K562 (cell line): ENCODE data around the gene METTL15. TPM values are rescaled to one million over a fixed set of nuclear protein-coding genes. Genes with fewer than 3 reads are reported as not detected.

Source experiments
- ATAC-seq: fragments of 200-7000 bp; cut with Tn5 transposase; 3 replicates; pipeline ENCODE4 v1.9.1; 2020; ENCODE audit warnings: moderate library complexity
- BruUV-seq: library from RNA; stranded (reverse); fragments of 400-500 nt; replicated peaks from 2 replicates; lab custom pipeline; 2021; lab: Mats Ljungman, UMichigan
- CTCF ChIA-PET: fragments of 300-600 bp; formaldehyde crosslinking; extraction: SDS; loops from one replicate; lab custom pipeline; 2021; ENCODE audit warnings: low intra/inter-chr PET ratio; lab: Yijun Ruan, JAX
- POLR2A ChIA-PET: fragments of 300-600, 350-650 bp; sonication (Branson Sonifier 250); formaldehyde crosslinking; extraction: SDS; loops from one replicate; lab custom pipeline; 2021; ENCODE audit warnings: antibody characterized with exemption, inconsistent platforms; lab: Yijun Ruan, JAX
- DNase-seq, 4 experiments: peaks; one replicate each; pipeline versions ENCODE4 v3.0.0 to v3.0.0-alpha.2; 2011 to 2018; ENCODE audit warnings: low spot score in 3 of 4, mixed read lengths in 3 of 4; ENCODE audit errors: extremely low read depth in 1 of 4
- FAIRE-seq: peaks from 2 replicates; lab custom pipeline; 2011; peaks lifted over from hg19 to GRCh38; lab: Jason Lieb, UNC
- H2AFZ ChIP-seq: 2 replicates; pipeline ENCODE4 v1.6.0; 2011; ENCODE audit warnings: low read depth, low read length, control low read depth, inconsistent platforms
- H3K27ac ChIP-seq: fragments of 200-600 bp; 3 replicates; pipeline ENCODE4 v1.8.0; 2011; ENCODE audit warnings: low read depth, mild to moderate bottlenecking, control low read depth, inconsistent platforms, low read length, moderate library complexity, mixed read lengths; ENCODE audit errors: extremely low read depth
- H3K27me3 ChIP-seq, 2 experiments: fragments of 300-600 bp in 1 of 2; 2 replicates in 1 of 2; 3 replicates in 1 of 2; pipeline versions ENCODE4 v1.6.0 to v1.8.0; 2011; ENCODE audit warnings: inconsistent platforms in 2 of 2, low read length in 2 of 2, mild to moderate bottlenecking in 1 of 2, mixed read lengths in 1 of 2, moderate library complexity in 1 of 2; ENCODE audit not compliant: control insufficient read depth in 2 of 2, insufficient read depth in 2 of 2
- H3K36me3 ChIP-seq: fragments of 300-600 bp; 3 replicates; pipeline ENCODE4 v1.8.0; 2011; ENCODE audit warnings: mild to moderate bottlenecking, low read length, inconsistent platforms; ENCODE audit not compliant: control insufficient read depth, insufficient read depth
- H3K4me1 ChIP-seq, 2 experiments: fragments of 200-600 bp in 1 of 2; replicated peaks in 1 of 2; 2 replicates in 1 of 2; 3 replicates in 1 of 2; pipeline versions ENCODE4 v1.5.1 to v1.8.0; 2011; ENCODE audit warnings: inconsistent platforms in 2 of 2, low read length in 2 of 2, mild to moderate bottlenecking in 1 of 2, mixed read lengths in 1 of 2, moderate library complexity in 1 of 2; ENCODE audit not compliant: control insufficient read depth in 2 of 2, insufficient read depth in 2 of 2
- H3K4me2 ChIP-seq: 2 replicates; pipeline ENCODE4 v1.6.1; 2011; ENCODE audit warnings: low read length, control low read depth, inconsistent platforms, mixed read lengths; ENCODE audit not compliant: insufficient read depth
- H3K4me3 ChIP-seq: fragments of 200-600 bp; sonication (generic), shearing (Covaris generic); 2 replicates; pipeline ENCODE4 v1.5.1; 2016; ENCODE audit warnings: control low read depth, inconsistent platforms
- H3K79me2 ChIP-seq: fragments of 200-600 bp; 3 replicates; pipeline ENCODE4 v1.8.0; 2011; ENCODE audit warnings: low read length, inconsistent platforms; ENCODE audit not compliant: control insufficient read depth, insufficient read depth
- H3K9ac ChIP-seq, 2 experiments: 2 replicates each; pipeline versions ENCODE4 v1.6.0 to v1.6.1; 2011; ENCODE audit warnings: low read depth in 2 of 2, low read length in 2 of 2, control low read depth in 1 of 2, inconsistent platforms in 1 of 2, mild to moderate bottlenecking in 1 of 2, mixed read lengths in 1 of 2; ENCODE audit not compliant: insufficient read depth in 1 of 2
- H3K9me1 ChIP-seq: one replicate; pipeline ENCODE4 v1.6.0; 2011; ENCODE audit warnings: inconsistent platforms, mild to moderate bottlenecking, low read length, moderate library complexity; ENCODE audit not compliant: control insufficient read depth, insufficient read depth
- H3K9me3 ChIP-seq: replicated peaks from 2 replicates; pipeline ENCODE4 v1.5.1; 2011; ENCODE audit warnings: low read depth, low read length, inconsistent platforms; ENCODE audit not compliant: control insufficient read depth, insufficient read depth
- H4K20me1 ChIP-seq: replicated peaks from 2 replicates; pipeline ENCODE4 v1.6.1; 2011; ENCODE audit warnings: low read length, inconsistent platforms, mixed read lengths; ENCODE audit not compliant: control insufficient read depth, insufficient read depth
- DMBX1 ChIP-seq: fragments of 250-450 bp; sonication (Bioruptor Pico); IDR thresholded peaks from 2 replicates; pipeline ENCODE4 v1.8.0; 2022; ENCODE audit warnings: inconsistent platforms, mild to moderate bottlenecking, moderate library complexity, borderline replicate concordance
- HDAC8 ChIP-seq: fragments of 450-650 bp; IDR thresholded peaks from 2 replicates; pipeline ENCODE4 v1.6.1; 2016; ENCODE audit warnings: mild to moderate bottlenecking, missing genetic modification characterization, moderate library complexity, missing compliant biosample characterization
- NR2C1 ChIP-seq, 2 experiments: fragments of 450-650 bp; IDR thresholded peaks; 2 replicates each; pipeline ENCODE4 v1.6.1; 2017; ENCODE audit warnings: mild to moderate bottlenecking in 2 of 2, antibody characterized with exemption in 1 of 2, inconsistent platforms in 1 of 2, missing compliant biosample characterization in 1 of 2, missing genetic modification characterization in 1 of 2
- POLR2G ChIP-seq: fragments of 200-400 bp; formaldehyde crosslinking; IDR thresholded peaks from 2 replicates; pipeline ENCODE4 v1.6.1; 2017; ENCODE audit warnings: low read depth, mild to moderate bottlenecking, antibody characterized with exemption, low read length, moderate library complexity
- RBM34 ChIP-seq: fragments of 200-400 bp; formaldehyde crosslinking; IDR thresholded peaks from 2 replicates; pipeline ENCODE4 v1.6.1; 2018; ENCODE audit warnings: low read length, borderline replicate concordance; ENCODE audit not compliant: insufficient read depth
- SMARCB1 ChIP-seq: IDR thresholded peaks from 2 replicates; pipeline ENCODE4 v1.6.1; 2011; ENCODE audit warnings: improper control_type of control experiment, low read depth; ENCODE audit not compliant: insufficient read length
- ZSCAN29 ChIP-seq: fragments of 450-650 bp; IDR thresholded peaks from 2 replicates; pipeline ENCODE4 v1.6.1; 2017
- WGBS: fragments of 100-300 bp; shearing (Covaris generic); methylation state at CpG from one replicate; pipeline ENCODE4 v1.1.6; 2016; ENCODE audit warnings: low coverage, mixed read lengths; ENCODE audit not compliant: insufficient coverage; ENCODE audit errors: missing lambda C conversion rate; 5-methylcytosine and 5-hydroxymethylcytosine counted together
- in situ Hi-C: fragments of 300-500 bp; cut with MboI; formaldehyde crosslinking; loops from 4 replicates; pipeline ENCODE4 v1.15.0; 2018; ENCODE audit warnings: inconsistent platforms, mixed read lengths
- intact Hi-C: fragments of 100-400 bp; cut with micrococcal nuclease; formaldehyde crosslinking; loops from 2 replicates; pipeline ENCODE4 v1.14.2; 2022
- polyA plus RNA-seq, 8 experiments: library from polyadenylated mRNA; depleted of rRNA in 4 of 8; stranded (reverse) in 5 of 8; unstranded in 3 of 8; fragments of >200 nt; fragmentation: Nextera tagmentation in 2 of 8; fragmentation: Illumina TruSeq in 1 of 8; extraction: Ambion mirVana in 2 of 8; extraction: Trizol in 1 of 8; gene quantifications; 2 replicates each; pipeline versions ENCODE4 v1.2.1 to v1.2.3, GENCODE V29; 2011 to 2014; ENCODE audit warnings: inconsistent platforms in 1 of 8, missing spikeins in 1 of 8
- total RNA-seq, 7 experiments: library from RNA; depleted of rRNA in 6 of 7; stranded (reverse); fragments of >200 nt in 6 of 7; fragmentation: Illumina TruSeq in 2 of 7; extraction: Trizol in 2 of 7; gene quantifications; 2 replicates each; pipeline versions ENCODE4 v1.2.1 to v1.2.3, GENCODE V29; 2011 to 2021; ENCODE audit warnings: low replicate concordance in 1 of 7
- TF ChIP-seq, protein P1 (sequence below), 2 experiments: fragments of 450-650 bp; formaldehyde crosslinking in 1 of 2; IDR thresholded peaks; 2 replicates each; pipeline versions ENCODE4 v1.4.0 to v1.6.1; 2014 to 2020; ENCODE audit warnings: mild to moderate bottlenecking in 2 of 2, borderline replicate concordance in 1 of 2, low read depth in 1 of 2
- TF ChIP-seq, protein P2 (sequence below): sonication (generic); formaldehyde crosslinking; IDR thresholded peaks from 2 replicates; pipeline ENCODE4 v1.8.0; 2022; ENCODE audit warnings: mild to moderate bottlenecking, missing genetic modification reagents

Gene METTL15
- total and polyA plus RNA-seq, 9 of the 15 experiments (the other 6 are each of a cell fraction or from before 2014, with no cell fraction given): 10.7 to 21.7 (median 15.9) TPM

DNA sequence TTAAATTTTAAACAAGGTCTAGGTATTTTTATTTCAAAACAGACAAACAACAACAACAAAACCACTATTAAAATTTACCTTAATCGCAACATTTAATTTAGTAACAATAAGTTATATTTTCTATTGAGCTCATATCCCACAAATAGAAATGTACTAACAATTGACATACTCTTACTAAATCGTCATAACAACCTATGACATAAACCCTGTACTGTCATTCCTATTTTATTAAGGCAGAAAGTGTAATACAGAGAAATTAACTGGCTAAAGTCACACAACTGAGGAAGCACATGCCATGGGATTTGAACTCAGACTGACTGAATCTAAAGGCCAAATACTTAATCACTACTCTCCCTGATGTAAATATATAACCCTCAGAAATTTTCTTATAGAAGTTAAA is 3.2 kb upstream of the METTL15 start:
- BruUV-seq: no TSS peak
- no peak overlapping the region for H3K4me3 ChIP-seq
- no peak for FAIRE-seq
- H3K4me1 ChIP-seq: peaks cover 0 to 4% of the 10 kb centered on the region in 2 experiments; a peak in 3 of 5 replicates
- no peak overlapping the region for H2AFZ ChIP-seq
- peaks cover 3% of the 10 kb centered on the region; the same call in 1 of the 3 replicates for H3K36me3 ChIP-seq
- H3K79me2 ChIP-seq: peaks cover 98% of the 10 kb centered on the region
- no peaks in the 10 kb centered on the region for H4K20me1 ChIP-seq
- H3K27me3 ChIP-seq: no peaks in the 10 kb centered on the region
- peak overlapping the region in 1 of 2 experiments; percentile 98; a peak in 2 of 4 replicates for H3K9ac ChIP-seq
- 32% methylated on average over 2 of the region's 2 CpGs for WGBS
- ChIA-PET POLR2A (interaction anchor here (0.7 to 0.9 kb wide), 2 partner anchors 9 to 35 kb away, joined by 3 read pairs; no protein-coding TSS in a partner anchor), CTCF (no interaction called here)
- intact Hi-C loops (no loop called here), in situ Hi-C loops (no loop called here)
- H3K4me2 ChIP-seq: peak overlapping the region; percentile 98
- DNase-seq: no peak
- no peaks in the 10 kb centered on the region for H3K9me3 ChIP-seq
- H3K27ac ChIP-seq: peak overlapping the region; percentile 48; the same call in 1 of the 3 replicates
- ATAC-seq: no peak
- H3K9me1 ChIP-seq: no peaks in the 10 kb centered on the region
- TF ChIP-seq POLR2G (no peak), RBM34 (no peak), NR2C1 (IDR thresholded peaks at IDR 0.05) (no peak), NR2C1 (tag; IDR thresholded peaks at IDR 0.05) (no peak), HDAC8 (tag) (no peak), ZSCAN29 (no peak), DMBX1 (CRISPR knock-in tag) (no peak), SMARCB1 (no peak)
- TF ChIP-seq, protein P1, sequence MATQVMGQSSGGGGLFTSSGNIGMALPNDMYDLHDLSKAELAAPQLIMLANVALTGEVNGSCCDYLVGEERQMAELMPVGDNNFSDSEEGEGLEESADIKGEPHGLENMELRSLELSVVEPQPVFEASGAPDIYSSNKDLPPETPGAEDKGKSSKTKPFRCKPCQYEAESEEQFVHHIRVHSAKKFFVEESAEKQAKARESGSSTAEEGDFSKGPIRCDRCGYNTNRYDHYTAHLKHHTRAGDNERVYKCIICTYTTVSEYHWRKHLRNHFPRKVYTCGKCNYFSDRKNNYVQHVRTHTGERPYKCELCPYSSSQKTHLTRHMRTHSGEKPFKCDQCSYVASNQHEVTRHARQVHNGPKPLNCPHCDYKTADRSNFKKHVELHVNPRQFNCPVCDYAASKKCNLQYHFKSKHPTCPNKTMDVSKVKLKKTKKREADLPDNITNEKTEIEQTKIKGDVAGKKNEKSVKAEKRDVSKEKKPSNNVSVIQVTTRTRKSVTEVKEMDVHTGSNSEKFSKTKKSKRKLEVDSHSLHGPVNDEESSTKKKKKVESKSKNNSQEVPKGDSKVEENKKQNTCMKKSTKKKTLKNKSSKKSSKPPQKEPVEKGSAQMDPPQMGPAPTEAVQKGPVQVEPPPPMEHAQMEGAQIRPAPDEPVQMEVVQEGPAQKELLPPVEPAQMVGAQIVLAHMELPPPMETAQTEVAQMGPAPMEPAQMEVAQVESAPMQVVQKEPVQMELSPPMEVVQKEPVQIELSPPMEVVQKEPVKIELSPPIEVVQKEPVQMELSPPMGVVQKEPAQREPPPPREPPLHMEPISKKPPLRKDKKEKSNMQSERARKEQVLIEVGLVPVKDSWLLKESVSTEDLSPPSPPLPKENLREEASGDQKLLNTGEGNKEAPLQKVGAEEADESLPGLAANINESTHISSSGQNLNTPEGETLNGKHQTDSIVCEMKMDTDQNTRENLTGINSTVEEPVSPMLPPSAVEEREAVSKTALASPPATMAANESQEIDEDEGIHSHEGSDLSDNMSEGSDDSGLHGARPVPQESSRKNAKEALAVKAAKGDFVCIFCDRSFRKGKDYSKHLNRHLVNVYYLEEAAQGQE (IDR thresholded peaks at IDR 0.05; ENCODE audit: borderline replicate concordance): no peak
- TF ChIP-seq, protein P1 (CRISPR knock-in tag; IDR thresholded peaks at IDR 0.05; ENCODE audit: low read depth): no peak
- TF ChIP-seq, protein P2, sequence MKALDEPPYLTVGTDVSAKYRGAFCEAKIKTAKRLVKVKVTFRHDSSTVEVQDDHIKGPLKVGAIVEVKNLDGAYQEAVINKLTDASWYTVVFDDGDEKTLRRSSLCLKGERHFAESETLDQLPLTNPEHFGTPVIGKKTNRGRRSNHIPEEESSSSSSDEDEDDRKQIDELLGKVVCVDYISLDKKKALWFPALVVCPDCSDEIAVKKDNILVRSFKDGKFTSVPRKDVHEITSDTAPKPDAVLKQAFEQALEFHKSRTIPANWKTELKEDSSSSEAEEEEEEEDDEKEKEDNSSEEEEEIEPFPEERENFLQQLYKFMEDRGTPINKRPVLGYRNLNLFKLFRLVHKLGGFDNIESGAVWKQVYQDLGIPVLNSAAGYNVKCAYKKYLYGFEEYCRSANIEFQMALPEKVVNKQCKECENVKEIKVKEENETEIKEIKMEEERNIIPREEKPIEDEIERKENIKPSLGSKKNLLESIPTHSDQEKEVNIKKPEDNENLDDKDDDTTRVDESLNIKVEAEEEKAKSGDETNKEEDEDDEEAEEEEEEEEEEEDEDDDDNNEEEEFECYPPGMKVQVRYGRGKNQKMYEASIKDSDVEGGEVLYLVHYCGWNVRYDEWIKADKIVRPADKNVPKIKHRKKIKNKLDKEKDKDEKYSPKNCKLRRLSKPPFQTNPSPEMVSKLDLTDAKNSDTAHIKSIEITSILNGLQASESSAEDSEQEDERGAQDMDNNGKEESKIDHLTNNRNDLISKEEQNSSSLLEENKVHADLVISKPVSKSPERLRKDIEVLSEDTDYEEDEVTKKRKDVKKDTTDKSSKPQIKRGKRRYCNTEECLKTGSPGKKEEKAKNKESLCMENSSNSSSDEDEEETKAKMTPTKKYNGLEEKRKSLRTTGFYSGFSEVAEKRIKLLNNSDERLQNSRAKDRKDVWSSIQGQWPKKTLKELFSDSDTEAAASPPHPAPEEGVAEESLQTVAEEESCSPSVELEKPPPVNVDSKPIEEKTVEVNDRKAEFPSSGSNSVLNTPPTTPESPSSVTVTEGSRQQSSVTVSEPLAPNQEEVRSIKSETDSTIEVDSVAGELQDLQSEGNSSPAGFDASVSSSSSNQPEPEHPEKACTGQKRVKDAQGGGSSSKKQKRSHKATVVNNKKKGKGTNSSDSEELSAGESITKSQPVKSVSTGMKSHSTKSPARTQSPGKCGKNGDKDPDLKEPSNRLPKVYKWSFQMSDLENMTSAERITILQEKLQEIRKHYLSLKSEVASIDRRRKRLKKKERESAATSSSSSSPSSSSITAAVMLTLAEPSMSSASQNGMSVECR (CRISPR knock-in tag): no peak
